ENCODE measurements around the gene CTTNBP2. TPM values are rescaled to one million over a fixed set of nuclear protein-coding genes. Genes with fewer than 3 reads are reported as not detected.

CTTNBP2 gene
- total RNA-seq, 4 donors from 2014 or later: 13.8 to 19.4 (median 17.6) TPM

- H3K27me3 ChIP-seq: no peaks in the 10 kb centered on the region
- H3K36me3 ChIP-seq: no peaks in the 10 kb centered on the region
- peaks cover 0 to 8% of the 10 kb centered on the region in 2 donors for H3K4me1 ChIP-seq
- intact Hi-C loops (cut with DNase I): no loop called here
- DNase-seq: no peak
- H3K9me3 ChIP-seq: no peaks in the 10 kb centered on the region
- no peak overlapping the region for H3K4me3 ChIP-seq (replicated peaks in 1 of 3)
- TF ChIP-seq CTCF (IDR thresholded peaks at IDR 0.05) (no peak), POLR2A (IDR thresholded peaks at IDR 0.05) (no peak)
- H3K27ac ChIP-seq: no peak overlapping the region
- 78 to 88% methylated on average over 3 of the region's 3 CpGs for WGBS, 2 donors
Measured at GRCh38 chr7:117675497-117676435, 197.5 kb downstream of the CTTNBP2 start.

GRCh38 chr7:117674617-117675016, 198.6 kb downstream of the CTTNBP2 start:
- no peak for TF ChIP-seq CTCF (IDR thresholded peaks at IDR 0.05)
- no peak for TF ChIP-seq POLR2A (IDR thresholded peaks at IDR 0.05)
- H3K27ac ChIP-seq: no peak overlapping the region
- DNase-seq: no peak
- peaks cover 0 to 8% of the 10 kb centered on the region in 2 donors for H3K4me1 ChIP-seq
- no peaks in the 10 kb centered on the region for H3K27me3 ChIP-seq
- no peaks in the 10 kb centered on the region for H3K9me3 ChIP-seq
- no peak overlapping the region for H3K4me3 ChIP-seq (replicated peaks in 1 of 3)
- H3K36me3 ChIP-seq: no peaks in the 10 kb centered on the region
- intact Hi-C loops (cut with DNase I): no loop called here
- WGBS, 2 donors: 14 to 19% methylated on average over 3 of the region's 3 CpGs

- TF ChIP-seq CTCF (IDR thresholded peaks at IDR 0.05) (peak in 4 of 6 experiments; percentile 13 to 69 (median 46)), POLR2A (IDR thresholded peaks at IDR 0.05) (no peak)
- no peaks in the 10 kb centered on the region for H3K36me3 ChIP-seq
- H3K27me3 ChIP-seq: no peaks in the 10 kb centered on the region
- DNase-seq: no peak
- H3K27ac ChIP-seq: peak overlapping the region in 1 of 3 donors; percentile 42
- no peaks in the 10 kb centered on the region for H3K9me3 ChIP-seq
- peaks cover 0 to 8% of the 10 kb centered on the region in 2 donors for H3K4me1 ChIP-seq
- H3K4me3 ChIP-seq (replicated peaks in 1 of 3): no peak overlapping the region
- intact Hi-C loops (cut with DNase I): no loop called here
Measured at GRCh38 chr7:117673839-117674238, 199.4 kb downstream of the CTTNBP2 start.

- DNase-seq: peak; percentile 91 to 93
- TF ChIP-seq POLR2A (IDR thresholded peaks at IDR 0.05) (peak in 1 of 2 donors; percentile 14), CTCF (IDR thresholded peaks at IDR 0.05) (no peak)
- intact Hi-C loops (cut with DNase I): no loop called here
- no peaks in the 10 kb centered on the region for H3K27me3 ChIP-seq
- 22 to 49% methylated on average over 14 of the region's 14 CpGs for WGBS, 2 donors
- no peaks in the 10 kb centered on the region for H3K9me3 ChIP-seq
- no peak overlapping the region for H3K4me3 ChIP-seq (replicated peaks in 1 of 3)
- H3K36me3 ChIP-seq: no peaks in the 10 kb centered on the region
- peak overlapping the region; percentile 42 to 57 (median 46) for H3K27ac ChIP-seq
- peaks cover 0 to 8% of the 10 kb centered on the region in 2 donors for H3K4me1 ChIP-seq
Measured at GRCh38 chr7:117673367-117673766, 199.9 kb downstream of the CTTNBP2 start.

- DNase-seq: no peak
- H3K27ac ChIP-seq: no peak overlapping the region
Measured at GRCh38 chr7:117672453-117672852, 200.8 kb downstream of the CTTNBP2 start.

More at GRCh38 chr7:117672453-117672852, 200.8 kb downstream of the CTTNBP2 start:
- Histone ChIP-seq H3K4me3 (replicated peaks in 1 of 3) (no peak overlapping the region), H3K4me1 (peaks cover 0 to 8% of the 10 kb centered on the region in 2 donors), H3K36me3 (no peaks in the 10 kb centered on the region), H3K27me3 (no peaks in the 10 kb centered on the region), H3K9me3 (no peaks in the 10 kb centered on the region)
- no peak for TF ChIP-seq CTCF (IDR thresholded peaks at IDR 0.05)
- no peak for TF ChIP-seq POLR2A (IDR thresholded peaks at IDR 0.05)
- intact Hi-C loops (cut with DNase I): no loop called here
- WGBS, 2 donors: 28 to 56% methylated on average over 1 of the region's 1 CpG

Measured in thyroid gland (tissue), 4 donors.